C4-2B (cell line): ENCODE measurements around the gene TYSND1.

Experiments
- CTCF ChIP-seq: fragments of 450-650 bp; conservative IDR thresholded peaks from 2 replicates; pipeline ENCODE4 v1.5.1; 2017; ENCODE audit warnings: mild to moderate bottlenecking
- ZFX ChIP-seq: fragments of 450-650 bp; IDR thresholded peaks from 2 replicates; pipeline ENCODE4 v1.6.1; 2017

- TF ChIP-seq CTCF = peak; percentile 54
- TF ChIP-seq ZFX = peak; percentile 95
Measured at GRCh38 chr10:70145666-70146488, 623 bp downstream of the TYSND1 start.
